Measurements from ENCODE around the gene CEP72. TPM values are rescaled to one million over a fixed set of nuclear protein-coding genes. Genes with fewer than 3 reads are reported as not detected.

The CEP72 gene
- total and polyA plus RNA-seq, 10 of the 15 experiments (the other 5 are each of a cell fraction or from before 2014, with no cell fraction given) = 0.35 to 13.5 (median 8.3) TPM

DNA sequence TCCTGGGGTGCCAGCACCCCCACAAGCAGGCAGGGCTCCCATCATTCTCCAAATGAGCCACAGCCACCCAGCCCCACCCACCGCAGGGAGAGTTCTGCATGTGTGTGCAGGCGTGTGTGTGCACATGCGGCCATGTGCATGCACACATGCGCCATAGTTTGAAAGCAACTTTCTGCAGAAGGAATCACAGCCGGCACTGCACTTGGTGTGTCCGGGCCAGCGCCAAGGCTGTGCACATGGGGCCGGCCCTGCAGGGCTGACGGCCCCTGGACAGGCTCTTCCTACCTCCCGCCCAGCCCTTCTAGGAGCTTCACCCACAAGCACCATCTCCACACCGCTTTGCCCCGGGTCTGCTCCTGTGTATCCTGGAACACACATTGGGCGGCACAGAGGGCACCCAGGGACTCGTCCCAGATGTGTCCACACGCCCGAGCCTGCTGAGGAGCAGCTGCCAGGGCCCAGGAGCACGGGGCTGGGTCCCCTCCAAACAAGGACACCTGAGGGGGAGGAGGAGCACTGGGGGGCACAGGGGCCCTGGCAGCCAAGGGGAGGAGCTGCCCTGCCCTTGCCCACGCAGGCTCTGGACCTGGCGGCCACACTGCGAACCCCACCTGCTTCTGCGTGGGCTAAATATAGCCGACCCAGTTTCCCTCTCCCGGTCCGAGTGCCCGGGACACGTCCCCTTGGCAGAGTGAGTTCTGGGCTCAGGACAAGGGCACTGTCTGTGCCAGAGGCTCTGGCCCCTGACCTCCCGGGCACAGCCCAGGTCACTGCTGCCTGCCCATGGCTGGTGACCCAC, 61.9 kb downstream of the CEP72 start (continued):
- TF ChIP-seq, protein P1, sequence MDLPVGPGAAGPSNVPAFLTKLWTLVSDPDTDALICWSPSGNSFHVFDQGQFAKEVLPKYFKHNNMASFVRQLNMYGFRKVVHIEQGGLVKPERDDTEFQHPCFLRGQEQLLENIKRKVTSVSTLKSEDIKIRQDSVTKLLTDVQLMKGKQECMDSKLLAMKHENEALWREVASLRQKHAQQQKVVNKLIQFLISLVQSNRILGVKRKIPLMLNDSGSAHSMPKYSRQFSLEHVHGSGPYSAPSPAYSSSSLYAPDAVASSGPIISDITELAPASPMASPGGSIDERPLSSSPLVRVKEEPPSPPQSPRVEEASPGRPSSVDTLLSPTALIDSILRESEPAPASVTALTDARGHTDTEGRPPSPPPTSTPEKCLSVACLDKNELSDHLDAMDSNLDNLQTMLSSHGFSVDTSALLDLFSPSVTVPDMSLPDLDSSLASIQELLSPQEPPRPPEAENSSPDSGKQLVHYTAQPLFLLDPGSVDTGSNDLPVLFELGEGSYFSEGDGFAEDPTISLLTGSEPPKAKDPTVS (IDR thresholded peaks at IDR 0.05; ENCODE audit: low read depth, low read length) = no peak
- TF ChIP-seq, protein P2, sequence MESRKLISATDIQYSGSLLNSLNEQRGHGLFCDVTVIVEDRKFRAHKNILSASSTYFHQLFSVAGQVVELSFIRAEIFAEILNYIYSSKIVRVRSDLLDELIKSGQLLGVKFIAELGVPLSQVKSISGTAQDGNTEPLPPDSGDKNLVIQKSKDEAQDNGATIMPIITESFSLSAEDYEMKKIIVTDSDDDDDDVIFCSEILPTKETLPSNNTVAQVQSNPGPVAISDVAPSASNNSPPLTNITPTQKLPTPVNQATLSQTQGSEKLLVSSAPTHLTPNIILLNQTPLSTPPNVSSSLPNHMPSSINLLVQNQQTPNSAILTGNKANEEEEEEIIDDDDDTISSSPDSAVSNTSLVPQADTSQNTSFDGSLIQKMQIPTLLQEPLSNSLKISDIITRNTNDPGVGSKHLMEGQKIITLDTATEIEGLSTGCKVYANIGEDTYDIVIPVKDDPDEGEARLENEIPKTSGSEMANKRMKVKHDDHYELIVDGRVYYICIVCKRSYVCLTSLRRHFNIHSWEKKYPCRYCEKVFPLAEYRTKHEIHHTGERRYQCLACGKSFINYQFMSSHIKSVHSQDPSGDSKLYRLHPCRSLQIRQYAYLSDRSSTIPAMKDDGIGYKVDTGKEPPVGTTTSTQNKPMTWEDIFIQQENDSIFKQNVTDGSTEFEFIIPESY (IDR thresholded peaks at IDR 0.05) = no peak

DNA sequence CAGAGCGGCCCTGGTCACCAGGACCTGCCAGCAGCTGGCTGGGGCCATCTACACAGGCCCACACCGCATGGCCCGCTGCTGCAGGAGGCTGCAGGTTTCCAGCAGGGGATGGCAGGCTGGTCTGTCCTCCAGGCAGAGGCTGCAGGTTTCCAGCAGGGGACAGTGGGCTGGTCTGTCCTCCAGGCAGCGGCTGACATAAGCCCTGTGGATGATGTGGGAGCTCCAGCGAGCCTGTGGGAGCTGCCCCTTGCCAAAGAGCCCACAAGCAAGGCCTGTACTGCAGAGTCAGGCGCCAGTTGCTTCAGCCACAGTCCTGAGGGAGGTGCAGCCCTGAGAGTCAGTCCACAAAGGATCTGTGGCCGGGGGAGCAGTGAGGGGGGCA, 62.5 kb downstream of the CEP72 start:
- ChIA-PET POLR2A (no interaction called here), SMC1A (ENCODE audit: uncharacterized antibody, unreplicated experiment) (no interaction called here), RAD21 (ENCODE audit: unreplicated experiment) (no interaction called here), CTCF (no interaction called here)
- Histone ChIP-seq H3K4me2 (ENCODE audit: control insufficient read depth, insufficient read depth) (no peak overlapping the region), H3K9me3 (replicated peaks; ENCODE audit: control insufficient read depth, insufficient read depth, low read length) (no peaks in the 10 kb centered on the region), H3K9ac (ENCODE audit: control insufficient read depth, insufficient read depth, low read length) (no peak overlapping the region), H3K27me3 (replicated peaks in 1 of 2; ENCODE audit: control insufficient read depth in 2 of 2, insufficient read depth in 2 of 2, low read length in 1 of 2) (no peaks in the 10 kb centered on the region), H3K4me3 (no peak overlapping the region), H3K4me1 (ENCODE audit: control insufficient read depth, insufficient read depth, low read length) (no peaks in the 10 kb centered on the region), H2AFZ (ENCODE audit: control insufficient read depth, low read depth, low read length) (no peak overlapping the region), H3K36me3 (ENCODE audit: control insufficient read depth in 2 of 2, insufficient read depth in 2 of 2, low read length in 1 of 2) (no peaks in the 10 kb centered on the region), H4K20me1 (ENCODE audit: control insufficient read depth, insufficient read depth) (no peaks in the 10 kb centered on the region), H3K79me2 (ENCODE audit: control insufficient read depth, insufficient read depth, low read length) (no peaks in the 10 kb centered on the region), H3K27ac (ENCODE audit: control insufficient read depth, insufficient read depth) (no peak overlapping the region)
- intact Hi-C loops (cut with micrococcal nuclease; ENCODE audit: unreplicated experiment) = no loop called here
- ATAC-seq (no peak), DNase-seq (ENCODE audit: low read depth, low spot score) (no peak), FAIRE-seq (no peak)
- in situ Hi-C loops (cut with MboI) = loop anchor here (5.0 kb wide), 1 partner anchor 228 kb away; no protein-coding TSS in a partner anchor
- no TSS peak for BruUV-seq (replicated peaks)
- TF ChIP-seq, protein P3, sequence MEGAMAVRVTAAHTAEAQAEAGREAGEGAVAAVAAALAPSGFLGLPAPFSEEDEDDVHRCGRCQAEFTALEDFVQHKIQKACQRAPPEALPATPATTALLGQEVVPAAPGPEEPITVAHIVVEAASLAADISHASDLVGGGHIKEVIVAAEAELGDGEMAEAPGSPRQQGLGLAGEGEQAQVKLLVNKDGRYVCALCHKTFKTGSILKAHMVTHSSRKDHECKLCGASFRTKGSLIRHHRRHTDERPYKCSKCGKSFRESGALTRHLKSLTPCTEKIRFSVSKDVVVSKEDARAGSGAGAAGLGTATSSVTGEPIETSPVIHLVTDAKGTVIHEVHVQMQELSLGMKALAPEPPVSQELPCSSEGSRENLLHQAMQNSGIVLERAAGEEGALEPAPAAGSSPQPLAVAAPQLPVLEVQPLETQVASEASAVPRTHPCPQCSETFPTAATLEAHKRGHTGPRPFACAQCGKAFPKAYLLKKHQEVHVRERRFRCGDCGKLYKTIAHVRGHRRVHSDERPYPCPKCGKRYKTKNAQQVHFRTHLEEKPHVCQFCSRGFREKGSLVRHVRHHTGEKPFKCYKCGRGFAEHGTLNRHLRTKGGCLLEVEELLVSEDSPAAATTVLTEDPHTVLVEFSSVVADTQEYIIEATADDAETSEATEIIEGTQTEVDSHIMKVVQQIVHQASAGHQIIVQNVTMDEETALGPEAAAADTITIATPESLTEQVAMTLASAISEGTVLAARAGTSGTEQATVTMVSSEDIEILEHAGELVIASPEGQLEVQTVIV (IDR thresholded peaks at IDR 0.05; ENCODE audit: borderline replicate concordance, partially characterized antibody) = no peak
- TF ChIP-seq, protein P4, sequence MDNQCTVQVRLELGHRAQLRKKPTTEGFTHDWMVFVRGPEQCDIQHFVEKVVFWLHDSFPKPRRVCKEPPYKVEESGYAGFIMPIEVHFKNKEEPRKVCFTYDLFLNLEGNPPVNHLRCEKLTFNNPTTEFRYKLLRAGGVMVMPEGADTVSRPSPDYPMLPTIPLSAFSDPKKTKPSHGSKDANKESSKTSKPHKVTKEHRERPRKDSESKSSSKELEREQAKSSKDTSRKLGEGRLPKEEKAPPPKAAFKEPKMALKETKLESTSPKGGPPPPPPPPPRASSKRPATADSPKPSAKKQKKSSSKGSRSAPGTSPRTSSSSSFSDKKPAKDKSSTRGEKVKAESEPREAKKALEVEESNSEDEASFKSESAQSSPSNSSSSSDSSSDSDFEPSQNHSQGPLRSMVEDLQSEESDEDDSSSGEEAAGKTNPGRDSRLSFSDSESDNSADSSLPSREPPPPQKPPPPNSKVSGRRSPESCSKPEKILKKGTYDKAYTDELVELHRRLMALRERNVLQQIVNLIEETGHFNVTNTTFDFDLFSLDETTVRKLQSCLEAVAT (IDR thresholded peaks at IDR 0.05) = no peak
- TF ChIP-seq IKZF1 (conservative IDR thresholded peaks at IDR 0.05) (no peak), SPI1 (IDR thresholded peaks at IDR 0.05; ENCODE audit: borderline replicate concordance, insufficient read depth, low read depth, low read length) (no peak), ZSCAN29 (IDR thresholded peaks at IDR 0.05) (no peak), SREBF2 (IDR thresholded peaks at IDR 0.05; ENCODE audit: low read length) (no peak), TCF12 (IDR thresholded peaks at IDR 0.05; ENCODE audit: low read depth, low read length) (no peak), YY1 (IDR thresholded peaks at IDR 0.05; ENCODE audit: low read depth, low read length) (no peak)
- WGBS (ENCODE audit: insufficient coverage, insufficient replicate concordance, low lambda C conversion rate, missing lambda C conversion rate) = 51% methylated on average over 7 of the region's 7 CpGs

All from GM12878 (cell line).